ENCODE data around the gene RTN4RL1.

RTN4RL1 gene

GRCh38 chr17:2047590-2047989 is 22.5 kb upstream of the RTN4RL1 start:
- DNase-seq (ENCODE audit: low read depth), result no peak

- no peak for DNase-seq (ENCODE audit: low read depth)
Measured at GRCh38 chr17:2044263-2044894, 19.2 kb upstream of the RTN4RL1 start.

GRCh38 chr17:2043785-2044184 is 18.7 kb upstream of the RTN4RL1 start:
- DNase-seq (ENCODE audit: low read depth), result no peak

- no peak for DNase-seq (ENCODE audit: low read depth)
Measured at GRCh38 chr17:2042933-2043332, 17.8 kb upstream of the RTN4RL1 start.

- DNase-seq (ENCODE audit: low read depth), result no peak
Measured at GRCh38 chr17:2042390-2042847, 17.3 kb upstream of the RTN4RL1 start.

GRCh38 chr17:2041561-2042389 is 16.6 kb upstream of the RTN4RL1 start, which contains the start of gene OVCA2:
Gene OVCA2 (plus strand): TSS chr17:2042022. CDS start chr17:2042048, 26 bp downstream.
- DNase-seq (ENCODE audit: low read depth), result peak; percentile 97

GRCh38 chr17:2040942-2041560 is 15.9 kb upstream of the RTN4RL1 start:
- DNase-seq (ENCODE audit: low read depth), result no peak

- no peak for DNase-seq (ENCODE audit: low read depth)
Measured at GRCh38 chr17:2040219-2040827, 15.2 kb upstream of the RTN4RL1 start.

- no peak for DNase-seq (ENCODE audit: low read depth)
Measured at GRCh38 chr17:2037155-2037554, 12.0 kb upstream of the RTN4RL1 start.

- DNase-seq (ENCODE audit: low read depth), result no peak
Measured at GRCh38 chr17:2035541-2036488, 10.7 kb upstream of the RTN4RL1 start.

GRCh38 chr17:2034806-2035540 is 9.8 kb upstream of the RTN4RL1 start:
- DNase-seq (ENCODE audit: low read depth), result no peak

- DNase-seq (ENCODE audit: low read depth), result no peak
Measured at GRCh38 chr17:2034157-2034556, 9.0 kb upstream of the RTN4RL1 start.

- DNase-seq (ENCODE audit: low read depth), result no peak
Measured at GRCh38 chr17:2033153-2033552, 8.0 kb upstream of the RTN4RL1 start.

GRCh38 chr17:2030779-2031163 is 5.6 kb upstream of the RTN4RL1 start:
- no peak for DNase-seq (ENCODE audit: low read depth)

GRCh38 chr17:2029911-2030778 is 5.0 kb upstream of the RTN4RL1 start, which contains the start of gene DPH1:
Gene DPH1 (plus strand): TSS chr17:2030153. CDS start chr17:2030170, 17 bp downstream.
- peak; percentile 75 for DNase-seq (ENCODE audit: low read depth)

GRCh38 chr17:2028737-2029136 is 3.6 kb upstream of the RTN4RL1 start:
- no peak for DNase-seq (ENCODE audit: low read depth)

GRCh38 chr17:2028234-2028614 is 3.1 kb upstream of the RTN4RL1 start:
- DNase-seq (ENCODE audit: low read depth), result no peak

- no peak for DNase-seq (ENCODE audit: low read depth)
Measured at GRCh38 chr17:2027528-2028233, 2.5 kb upstream of the RTN4RL1 start.
